Measurements from ENCODE around the gene HIP1. TPM values are rescaled to one million over a fixed set of nuclear protein-coding genes. Genes with fewer than 3 reads are reported as not detected.

HIP1 gene
- total RNA-seq, 2 donors from 2014 or later: 2.6 to 6.9 TPM

- Mint-ChIP-seq H3K4me1 (peaks cover 6% of the 10 kb centered on the region), H3K27ac (peak overlapping the region; percentile 24), H3K27me3 (no peaks in the 10 kb centered on the region), H3K36me3 (ENCODE audit: low read depth) (no peaks in the 10 kb centered on the region), H3K4me3 (no peak overlapping the region)
- ATAC-seq (no peak), DNase-seq (no peak)
- H3K9me3 ChIP-seq (ENCODE audit: control insufficient read depth, low read length, poor library complexity, severe bottlenecking): no peaks in the 10 kb centered on the region
These were observed 107.0 kb downstream of the HIP1 start for GRCh38 chr7:75631711-75632110.

DNA sequence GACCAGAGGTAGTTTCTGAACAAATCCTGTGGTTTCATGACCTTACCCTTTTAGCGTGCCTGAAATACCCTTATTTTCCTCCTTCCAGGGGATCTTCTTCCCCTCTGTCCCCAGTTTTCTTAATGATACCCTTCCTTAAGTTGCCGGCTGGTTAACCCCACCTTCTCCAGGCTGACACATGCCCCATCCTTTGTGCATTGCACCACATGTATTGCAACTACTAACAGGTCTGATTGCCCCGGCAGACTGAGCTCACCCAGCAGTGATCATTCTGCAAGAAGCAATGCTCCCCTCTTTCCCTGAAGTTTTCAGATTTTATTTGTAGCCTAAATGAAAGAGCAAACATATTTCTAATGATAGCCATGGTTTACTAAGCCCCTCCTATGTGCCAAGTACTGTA, 108.2 kb downstream of the HIP1 start:
- H3K4me1 Mint-ChIP-seq: peaks cover 6% of the 10 kb centered on the region

GRCh38 chr7:75629044-75629443, 109.7 kb downstream of the HIP1 start:
- Mint-ChIP-seq H3K27me3 (no peaks in the 10 kb centered on the region), H3K36me3 (ENCODE audit: low read depth) (peaks cover 2% of the 10 kb centered on the region), H3K27ac (no peak overlapping the region), H3K4me1 (peaks cover 9% of the 10 kb centered on the region), H3K4me3 (no peak overlapping the region)
- DNase-seq (no peak), ATAC-seq (no peak)
- no peaks in the 10 kb centered on the region for H3K9me3 ChIP-seq (ENCODE audit: control insufficient read depth, low read length, poor library complexity, severe bottlenecking)

More for the DNA sequence above, 108.2 kb downstream of the HIP1 start:
- H3K27ac Mint-ChIP-seq: no peak overlapping the region
- ATAC-seq (no peak), DNase-seq (no peak)
- H3K36me3 Mint-ChIP-seq (ENCODE audit: low read depth): no peaks in the 10 kb centered on the region
- H3K4me3 Mint-ChIP-seq: no peak overlapping the region
- H3K27me3 Mint-ChIP-seq: no peaks in the 10 kb centered on the region
- H3K9me3 ChIP-seq (ENCODE audit: control insufficient read depth, low read length, poor library complexity, severe bottlenecking): no peaks in the 10 kb centered on the region

DNA sequence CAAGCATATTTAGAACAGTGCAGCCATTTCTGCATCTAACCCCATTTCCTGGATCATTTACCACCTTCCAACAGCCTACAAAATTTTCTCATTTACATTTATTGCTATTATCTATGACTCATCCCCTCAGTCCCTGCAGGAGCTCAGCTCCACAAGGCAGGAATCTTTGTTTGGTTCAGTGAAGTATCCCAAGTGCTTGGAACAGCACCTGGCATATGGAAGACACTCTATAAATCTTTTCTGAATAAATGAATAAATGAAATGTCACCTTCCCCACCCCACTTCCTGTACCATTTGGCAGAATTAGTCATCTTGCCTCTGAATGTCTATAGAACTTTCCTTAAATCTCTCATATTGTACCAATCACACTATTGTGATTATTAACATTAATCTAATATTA, 110.7 kb downstream of the HIP1 start:
- H3K4me1 Mint-ChIP-seq: peaks cover 7% of the 10 kb centered on the region
- DNase-seq (no peak), ATAC-seq (no peak)
- no peaks in the 10 kb centered on the region for H3K27me3 Mint-ChIP-seq
- no peaks in the 10 kb centered on the region for H3K9me3 ChIP-seq (ENCODE audit: control insufficient read depth, low read length, poor library complexity, severe bottlenecking)
- H3K4me3 Mint-ChIP-seq: no peak overlapping the region
- peaks cover 2% of the 10 kb centered on the region for H3K36me3 Mint-ChIP-seq (ENCODE audit: low read depth)
- no peak overlapping the region for H3K27ac Mint-ChIP-seq

DNA sequence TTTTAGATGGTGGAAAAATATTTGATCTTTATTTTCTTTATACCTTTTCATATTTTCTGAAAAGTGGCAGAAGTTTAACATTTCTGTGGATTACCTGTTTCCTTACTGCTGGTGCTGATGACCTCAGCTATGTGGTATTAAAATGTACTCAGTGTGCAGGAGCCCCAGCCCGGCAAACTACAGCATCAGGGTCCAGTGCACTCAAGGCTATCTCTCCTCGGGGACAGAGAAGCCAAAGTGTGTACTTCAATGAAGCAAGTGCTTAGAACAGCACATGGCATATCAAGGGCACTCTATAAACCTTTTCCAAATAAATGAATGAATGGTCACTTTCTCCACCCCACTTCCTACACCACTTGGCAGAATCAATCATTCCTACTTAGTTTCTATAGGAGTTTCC, 111.8 kb downstream of the HIP1 start:
- no peak overlapping the region for H3K27ac Mint-ChIP-seq
- H3K4me1 Mint-ChIP-seq: peaks cover 5% of the 10 kb centered on the region
- no peak for ATAC-seq
- H3K27me3 Mint-ChIP-seq: no peaks in the 10 kb centered on the region
- peaks cover 2% of the 10 kb centered on the region for H3K36me3 Mint-ChIP-seq (ENCODE audit: low read depth)
- no peak overlapping the region for H3K4me3 Mint-ChIP-seq
- DNase-seq: no peak
- no peaks in the 10 kb centered on the region for H3K9me3 ChIP-seq (ENCODE audit: control insufficient read depth, low read length, poor library complexity, severe bottlenecking)

DNA sequence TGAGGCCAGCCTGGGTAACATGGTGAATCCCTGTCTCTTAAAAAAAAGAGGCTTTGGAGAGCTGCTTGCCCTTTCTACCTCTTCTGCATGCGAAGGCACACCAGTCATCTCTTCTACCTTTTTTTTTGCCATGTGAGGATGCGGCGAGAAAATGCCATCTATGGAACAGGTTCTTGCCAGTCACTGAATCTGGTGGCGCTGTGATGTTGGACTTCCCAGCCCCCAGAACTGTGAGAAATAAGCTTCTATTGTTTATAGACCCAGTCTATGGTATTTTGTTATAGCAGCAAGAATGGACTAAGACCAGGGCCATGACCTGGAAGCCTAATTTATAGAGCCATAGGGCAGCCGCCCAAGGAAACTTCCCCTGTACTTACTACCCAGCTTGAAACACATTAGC, 112.9 kb downstream of the HIP1 start:
- no peak overlapping the region for H3K4me3 Mint-ChIP-seq
- no peaks in the 10 kb centered on the region for H3K27me3 Mint-ChIP-seq
- DNase-seq (no peak), ATAC-seq (no peak)
- peaks cover 4% of the 10 kb centered on the region for H3K36me3 Mint-ChIP-seq (ENCODE audit: low read depth)
- no peak overlapping the region for H3K27ac Mint-ChIP-seq
- peaks cover 10% of the 10 kb centered on the region for H3K4me1 Mint-ChIP-seq
- no peaks in the 10 kb centered on the region for H3K9me3 ChIP-seq (ENCODE audit: control insufficient read depth, low read length, poor library complexity, severe bottlenecking)

GRCh38 chr7:75624134-75624832, 114.5 kb downstream of the HIP1 start:
- ATAC-seq: no peak
- H3K4me1 Mint-ChIP-seq: peaks cover 14% of the 10 kb centered on the region
- H3K27ac Mint-ChIP-seq: peak overlapping the region; percentile 32
- peaks cover 4% of the 10 kb centered on the region for H3K36me3 Mint-ChIP-seq (ENCODE audit: low read depth)
- no peaks in the 10 kb centered on the region for H3K27me3 Mint-ChIP-seq
- H3K4me3 Mint-ChIP-seq: no peak overlapping the region
- DNase-seq: no peak
- H3K9me3 ChIP-seq (ENCODE audit: control insufficient read depth, low read length, poor library complexity, severe bottlenecking): no peaks in the 10 kb centered on the region

GRCh38 chr7:75623390-75624133, 115.2 kb downstream of the HIP1 start:
- peaks cover 18% of the 10 kb centered on the region for H3K4me1 Mint-ChIP-seq
- no peak overlapping the region for H3K4me3 Mint-ChIP-seq
- no peaks in the 10 kb centered on the region for H3K9me3 ChIP-seq (ENCODE audit: control insufficient read depth, low read length, poor library complexity, severe bottlenecking)
- H3K27ac Mint-ChIP-seq: no peak overlapping the region
- ATAC-seq: no peak
- DNase-seq: no peak
- no peaks in the 10 kb centered on the region for H3K27me3 Mint-ChIP-seq
- peaks cover 4% of the 10 kb centered on the region for H3K36me3 Mint-ChIP-seq (ENCODE audit: low read depth)

DNA sequence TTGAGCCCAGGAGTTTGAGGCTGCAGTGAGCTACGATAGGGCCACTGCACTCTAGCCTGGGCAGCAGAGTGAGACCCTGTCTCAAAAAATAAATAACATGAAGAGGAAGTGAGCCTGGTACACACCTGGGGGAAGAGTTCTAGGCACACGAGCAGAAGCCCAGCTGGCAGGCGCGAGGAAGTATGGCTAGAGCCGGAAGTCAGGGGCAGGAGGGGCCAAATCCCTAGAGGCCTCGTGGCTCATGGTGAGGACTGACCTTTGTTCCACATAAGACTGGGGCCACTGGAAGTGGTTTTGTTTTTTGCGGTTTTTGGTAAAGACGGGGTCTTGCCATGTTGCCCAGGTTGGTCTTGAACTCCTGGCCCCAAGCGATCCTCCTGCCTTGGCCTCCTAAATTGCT, 117.6 kb downstream of the HIP1 start:
- no peaks in the 10 kb centered on the region for H3K9me3 ChIP-seq (ENCODE audit: control insufficient read depth, low read length, poor library complexity, severe bottlenecking)
- DNase-seq (no peak), ATAC-seq (no peak)
- Mint-ChIP-seq H3K27me3 (no peaks in the 10 kb centered on the region), H3K27ac (no peak overlapping the region), H3K4me1 (peaks cover 36% of the 10 kb centered on the region), H3K36me3 (ENCODE audit: low read depth) (peaks cover 4% of the 10 kb centered on the region), H3K4me3 (no peak overlapping the region)

GRCh38 chr7:75619636-75620035, 119.1 kb downstream of the HIP1 start:
- ATAC-seq (no peak), DNase-seq (no peak)
- Mint-ChIP-seq H3K27me3 (no peaks in the 10 kb centered on the region), H3K4me1 (peaks cover 35% of the 10 kb centered on the region), H3K36me3 (ENCODE audit: low read depth) (peaks cover 3% of the 10 kb centered on the region), H3K27ac (no peak overlapping the region), H3K4me3 (no peak overlapping the region)
- H3K9me3 ChIP-seq (ENCODE audit: control insufficient read depth, low read length, poor library complexity, severe bottlenecking): no peaks in the 10 kb centered on the region

DNA sequence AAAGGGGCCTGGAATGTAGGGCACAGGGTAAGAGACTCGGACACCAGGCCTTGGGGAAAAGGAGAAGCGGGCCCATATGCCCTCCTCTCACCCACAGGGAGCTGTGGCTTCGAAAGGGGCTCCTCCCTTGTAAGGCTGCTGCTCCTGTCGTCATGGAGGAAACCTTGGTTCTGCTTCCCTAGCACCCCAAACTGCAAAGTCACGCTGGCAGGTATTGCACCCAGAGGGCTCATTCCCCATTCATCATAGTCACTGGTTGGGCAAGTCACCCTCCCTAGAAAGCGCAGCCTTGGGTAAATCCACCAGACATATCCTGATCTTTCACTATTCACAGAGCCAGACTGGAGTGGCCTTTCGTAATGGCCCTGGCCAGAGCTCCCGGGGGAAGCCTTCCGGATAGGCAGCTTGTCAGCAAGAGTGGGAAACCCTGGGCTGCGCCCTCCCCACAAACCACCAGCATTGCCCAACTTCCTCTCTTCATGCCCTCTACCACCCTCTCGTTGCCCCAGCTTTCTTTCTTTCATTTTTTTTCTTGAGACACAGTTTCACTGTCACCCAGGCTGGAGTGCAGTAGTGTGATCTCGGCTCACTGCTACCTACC, 121.0 kb downstream of the HIP1 start:
- peak overlapping the region; percentile 80 for H3K4me3 Mint-ChIP-seq
- DNase-seq (peak in 1 of 3 donors; percentile 11), ATAC-seq (peak; percentile 88)
- H3K27ac Mint-ChIP-seq: peak overlapping the region; percentile 94
- peaks cover 34% of the 10 kb centered on the region for H3K4me1 Mint-ChIP-seq
- H3K27me3 Mint-ChIP-seq: no peaks in the 10 kb centered on the region
- no peaks in the 10 kb centered on the region for H3K9me3 ChIP-seq (ENCODE audit: control insufficient read depth, low read length, poor library complexity, severe bottlenecking)
- peaks cover 3% of the 10 kb centered on the region for H3K36me3 Mint-ChIP-seq (ENCODE audit: low read depth)

GRCh38 chr7:75616421-75617167, 122.1 kb downstream of the HIP1 start:
- H3K27ac Mint-ChIP-seq: peak overlapping the region; percentile 94
- H3K27me3 Mint-ChIP-seq: no peaks in the 10 kb centered on the region
- H3K36me3 Mint-ChIP-seq (ENCODE audit: low read depth): peaks cover 2% of the 10 kb centered on the region
- no peak for DNase-seq
- H3K9me3 ChIP-seq (ENCODE audit: control insufficient read depth, low read length, poor library complexity, severe bottlenecking): no peaks in the 10 kb centered on the region
- peaks cover 31% of the 10 kb centered on the region for H3K4me1 Mint-ChIP-seq
- ATAC-seq: no peak
- H3K4me3 Mint-ChIP-seq: no peak overlapping the region

DNA sequence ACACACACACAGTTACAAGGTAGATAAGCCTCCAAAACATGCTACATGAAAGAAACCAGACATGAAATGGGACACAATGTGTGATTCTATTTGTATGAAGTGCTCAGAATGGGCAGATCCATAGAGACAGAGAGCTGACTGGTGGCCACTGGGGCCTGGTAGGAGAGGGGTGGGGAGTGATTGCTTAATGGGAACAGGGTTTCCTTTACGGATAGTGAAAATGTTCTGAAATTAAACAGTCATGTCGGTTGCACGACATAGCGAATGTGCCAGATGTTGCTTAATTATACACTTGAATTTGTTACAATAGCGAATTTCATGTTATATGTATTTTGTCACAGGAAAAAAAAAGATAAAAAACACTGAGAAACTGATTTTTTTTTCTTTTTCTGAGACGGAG, 124.3 kb downstream of the HIP1 start:
- H3K36me3 Mint-ChIP-seq (ENCODE audit: low read depth): no peaks in the 10 kb centered on the region
- no peak for DNase-seq
- ATAC-seq: no peak
- no peaks in the 10 kb centered on the region for H3K27me3 Mint-ChIP-seq
- H3K4me1 Mint-ChIP-seq: peaks cover 22% of the 10 kb centered on the region
- no peak overlapping the region for H3K27ac Mint-ChIP-seq
- no peaks in the 10 kb centered on the region for H3K9me3 ChIP-seq (ENCODE audit: control insufficient read depth, low read length, poor library complexity, severe bottlenecking)
- no peak overlapping the region for H3K4me3 Mint-ChIP-seq
